ENCODE data around the gene MVP. TPM values are rescaled to one million over a fixed set of nuclear protein-coding genes. Genes with fewer than 3 reads are reported as not detected.

MVP gene
- total RNA-seq, 6 experiments from 2014 or later = 234 to 296 (median 268) TPM

DNA sequence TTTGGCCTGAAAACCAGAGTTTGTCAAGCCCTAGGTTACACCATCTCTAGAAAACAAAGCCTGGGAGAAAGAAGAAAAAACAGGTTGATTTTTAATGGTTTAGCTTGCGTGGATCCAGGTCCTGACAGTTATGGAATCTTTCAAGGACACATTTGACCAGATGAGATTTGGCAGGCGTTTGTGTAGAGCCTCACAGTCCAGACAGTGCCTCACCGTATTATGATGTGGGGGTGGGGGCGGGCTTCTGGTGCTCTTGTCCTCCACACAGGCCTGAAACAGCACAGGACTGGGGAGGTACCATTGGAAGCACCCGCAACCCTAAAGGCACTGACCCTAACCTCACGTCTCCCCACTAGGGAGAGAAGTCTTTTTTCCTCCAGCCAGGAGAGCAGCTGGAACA is 19.6 kb downstream of the MVP start:
- Mint-ChIP-seq H3K4me1 (ENCODE audit: low read depth) (0 out of 2 replicates have a peak, but pooled peaks cover 5% of the 10 kb centered on the region), H3K27me3 (ENCODE audit: insufficient read depth) (no peaks in the 10 kb centered on the region; the same call in 1 of the 2 replicates), H3K9me3 (no peaks in the 10 kb centered on the region), H3K27ac (no peak overlapping the region), H3K36me3 (ENCODE audit: low read depth) (peaks cover 41% of the 10 kb centered on the region), H3K4me3 (no peak overlapping the region)
- no peak for TF ChIP-seq CTCF (IDR thresholded peaks at IDR 0.05)
- no peak for DNase-seq

GRCh38 chr16:29840240-29840639 is 20.0 kb downstream of the MVP start:
- no peak for DNase-seq
- no peaks in the 10 kb centered on the region for H3K9me3 Mint-ChIP-seq
- TF ChIP-seq CTCF (IDR thresholded peaks at IDR 0.05) = no peak

GRCh38 chr16:29841631-29842030 is 21.4 kb downstream of the MVP start:
- Mint-ChIP-seq H3K4me3 (no peak overlapping the region), H3K4me1 (ENCODE audit: low read depth) (no peaks in the 10 kb centered on the region), H3K9me3 (no peaks in the 10 kb centered on the region), H3K36me3 (ENCODE audit: low read depth) (peaks cover 45% of the 10 kb centered on the region), H3K27me3 (ENCODE audit: insufficient read depth) (peaks cover 3% of the 10 kb centered on the region; the same call in 1 of the 2 replicates), H3K27ac (no peak overlapping the region)
- no peak for TF ChIP-seq CTCF (IDR thresholded peaks at IDR 0.05)
- DNase-seq = no peak

More at GRCh38 chr16:29840240-29840639, 20.0 kb downstream of the MVP start:
- Mint-ChIP-seq H3K27ac (no peak overlapping the region), H3K4me3 (no peak overlapping the region), H3K36me3 (ENCODE audit: low read depth) (peaks cover 45% of the 10 kb centered on the region), H3K27me3 (ENCODE audit: insufficient read depth) (no peaks in the 10 kb centered on the region; the same call in 1 of the 2 replicates), H3K4me1 (ENCODE audit: low read depth) (0 out of 2 replicates have a peak, but pooled peaks cover 5% of the 10 kb centered on the region)

GRCh38 chr16:29842732-29843346 is 22.6 kb downstream of the MVP start:
- H3K4me3 Mint-ChIP-seq = no peak overlapping the region
- DNase-seq = no peak
- H3K36me3 Mint-ChIP-seq (ENCODE audit: low read depth) = peaks cover 40% of the 10 kb centered on the region
- peaks cover 3% of the 10 kb centered on the region; the same call in 1 of the 2 replicates for H3K27me3 Mint-ChIP-seq (ENCODE audit: insufficient read depth)
- H3K27ac Mint-ChIP-seq = no peak overlapping the region
- H3K4me1 Mint-ChIP-seq (ENCODE audit: low read depth) = no peaks in the 10 kb centered on the region
- H3K9me3 Mint-ChIP-seq = no peaks in the 10 kb centered on the region
- TF ChIP-seq CTCF (IDR thresholded peaks at IDR 0.05) = 0 out of 2 replicates have a peak, but pooled peaks have one; percentile 28

GRCh38 chr16:29843931-29844330 is 23.7 kb downstream of the MVP start:
- DNase-seq = no peak
- no peak overlapping the region for H3K4me3 Mint-ChIP-seq
- H3K27ac Mint-ChIP-seq = no peak overlapping the region; the same call in 1 of the 2 replicates
- no peak for TF ChIP-seq CTCF (IDR thresholded peaks at IDR 0.05)
- H3K27me3 Mint-ChIP-seq (ENCODE audit: insufficient read depth) = peaks cover 7% of the 10 kb centered on the region
- H3K9me3 Mint-ChIP-seq = no peaks in the 10 kb centered on the region
- H3K4me1 Mint-ChIP-seq (ENCODE audit: low read depth) = no peaks in the 10 kb centered on the region
- H3K36me3 Mint-ChIP-seq (ENCODE audit: low read depth) = peaks cover 44% of the 10 kb centered on the region

Data from HFFc6 (cell line).